Right atrium auricular region (tissue), 2 donors: ENCODE measurements around the gene ICAM1. TPM values are rescaled to one million over a fixed set of nuclear protein-coding genes. Genes with fewer than 3 reads are reported as not detected.

Source experiments
- DNase-seq: peaks from one replicate; pipeline ENCODE4 v3.0.0-alpha.2; 2019; ENCODE audit warnings: low spot score
- H3K27ac ChIP-seq, 2 donors: fragments of 200-600 bp; sonication (generic); 1 replicate in 1 of 2; 2 replicates in 1 of 2; pipeline ENCODE4 v1.5.1; 2016 to 2019
- H3K27me3 ChIP-seq, 2 donors: fragments of 200-600 bp; sonication (generic); one replicate each; pipeline versions ENCODE4 v1.5.1 to v1.6.0; 2017 to 2019
- H3K36me3 ChIP-seq: fragments of 200-600 bp; sonication (generic); one replicate; pipeline ENCODE4 v1.5.1; 2016
- H3K4me1 ChIP-seq, 2 donors: fragments of 200-600 bp; sonication (generic); one replicate each; pipeline versions ENCODE4 v1.5.1 to v1.6.0; 2017 to 2019
- H3K4me3 ChIP-seq, 2 donors: fragments of 200-600 bp; sonication (generic); 1 replicate in 1 of 2; 2 replicates in 1 of 2; pipeline ENCODE4 v1.5.1; 2017 to 2019; ENCODE audit warnings: mild to moderate bottlenecking in 1 of 2, moderate library complexity in 1 of 2
- H3K9me3 ChIP-seq, 2 donors: fragments of 200-600 bp; sonication (generic); one replicate each; pipeline ENCODE4 v1.5.1; 2019
- CTCF ChIP-seq, 2 donors: fragments of 200-600 bp; sonication (generic); IDR thresholded peaks; one replicate each; pipeline ENCODE4 v1.5.1; 2019; ENCODE audit warnings: antibody characterized with exemption in 2 of 2
- total RNA-seq, 2 donors: library from RNA; depleted of rRNA; stranded (reverse); fragments of >200 nt; gene quantifications; one replicate each; pipeline ENCODE4 v1.1.0, GENCODE V29; 2016

The ICAM1 gene
- total RNA-seq, 2 donors from 2014 or later = 15.2 to 24.4 TPM

GRCh38 chr19:10284065-10284959 lies 13.4 kb downstream of the ICAM1 start:
- Histone ChIP-seq H3K4me1 (peaks cover 0 to 36% of the 10 kb centered on the region in 2 donors), H3K36me3 (peaks cover 16% of the 10 kb centered on the region)
- no peak for TF ChIP-seq CTCF (IDR thresholded peaks at IDR 0.05)

DNA sequence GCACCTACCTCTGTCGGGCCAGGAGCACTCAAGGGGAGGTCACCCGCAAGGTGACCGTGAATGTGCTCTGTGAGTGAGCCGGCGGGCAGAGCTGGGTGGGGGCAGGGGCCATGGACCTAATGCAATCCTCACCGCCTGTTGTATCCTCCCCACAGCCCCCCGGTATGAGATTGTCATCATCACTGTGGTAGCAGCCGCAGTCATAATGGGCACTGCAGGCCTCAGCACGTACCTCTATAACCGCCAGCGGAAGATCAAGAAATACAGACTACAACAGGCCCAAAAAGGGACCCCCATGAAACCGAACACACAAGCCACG lies 14.0 kb downstream of the ICAM1 start:
- no peaks in the 10 kb centered on the region for H3K9me3 ChIP-seq
- peaks cover 16% of the 10 kb centered on the region for H3K36me3 ChIP-seq
- peaks cover 16 to 20% of the 10 kb centered on the region in 2 donors for H3K27me3 ChIP-seq
- DNase-seq = no peak
- peaks cover 0 to 42% of the 10 kb centered on the region in 2 donors for H3K4me1 ChIP-seq
- no peak overlapping the region for H3K27ac ChIP-seq
- no peak overlapping the region for H3K4me3 ChIP-seq
- no peak for TF ChIP-seq CTCF (IDR thresholded peaks at IDR 0.05)

More at GRCh38 chr19:10284065-10284959, 13.4 kb downstream of the ICAM1 start:
- Histone ChIP-seq H3K9me3 (no peaks in the 10 kb centered on the region), H3K27me3 (peaks cover 14% of the 10 kb centered on the region in 2 donors), H3K4me3 (no peak overlapping the region), H3K27ac (no peak overlapping the region)
- no peak for DNase-seq

GRCh38 chr19:10285393-10285792 lies 14.5 kb downstream of the ICAM1 start:
- H3K27ac ChIP-seq = no peak overlapping the region
- no peak for DNase-seq
- H3K36me3 ChIP-seq = peaks cover 16% of the 10 kb centered on the region
- peaks cover 0 to 47% of the 10 kb centered on the region in 2 donors for H3K4me1 ChIP-seq
- peaks cover 16 to 22% of the 10 kb centered on the region in 2 donors for H3K27me3 ChIP-seq
- no peak for TF ChIP-seq CTCF (IDR thresholded peaks at IDR 0.05)
- no peaks in the 10 kb centered on the region for H3K9me3 ChIP-seq
- H3K4me3 ChIP-seq = no peak overlapping the region

- H3K27me3 ChIP-seq = peaks cover 19 to 29% of the 10 kb centered on the region in 2 donors
Observed at GRCh38 chr19:10286803-10287737, 16.1 kb downstream of the ICAM1 start, which contains the start of gene ICAM4. TSS of gene ICAM4 (plus strand) at chr19:10286955. CDS start at chr19:10287013, 58 bp downstream.

More at GRCh38 chr19:10286803-10287737, 16.1 kb downstream of the ICAM1 start, which contains the start of gene ICAM4:
- no peak for DNase-seq
- Histone ChIP-seq H3K4me1 (peaks cover 0 to 64% of the 10 kb centered on the region in 2 donors), H3K4me3 (peak within 1 kb of the TSS in 1 of 2 donors; percentile 38), H3K36me3 (peaks cover 16% of the 10 kb centered on the region), H3K9me3 (no peaks in the 10 kb centered on the region), H3K27ac (peak within 1 kb of the TSS in 1 of 2 donors; percentile 17)
- no peak for TF ChIP-seq CTCF (IDR thresholded peaks at IDR 0.05)
